Measurements from ENCODE around the gene CDH4.
"Not testable (repeated sequence)": the region's sequence is repeated elsewhere in the genome, so short reads cannot be mapped to it uniquely, and the experiment has no call there.

CDH4 gene

DNA sequence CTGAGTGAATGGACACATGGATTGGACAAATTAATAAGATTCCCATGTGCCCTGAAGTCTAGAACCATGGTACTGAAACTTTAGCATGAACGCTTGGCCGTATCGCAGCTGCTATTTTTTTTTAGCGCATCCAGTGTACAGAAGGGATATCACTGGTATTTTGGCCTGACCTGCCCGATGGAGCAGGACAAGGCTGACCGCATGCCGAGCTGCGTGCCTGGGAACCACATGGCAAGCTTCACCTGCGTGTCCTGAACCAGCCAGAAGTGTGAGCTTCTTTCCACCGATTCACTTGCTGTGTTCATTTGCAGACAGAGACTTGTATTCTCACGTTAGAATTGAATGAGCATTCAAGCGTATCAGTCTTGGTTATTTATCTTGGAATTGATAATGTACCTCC is 145.7 kb downstream of the CDH4 start:
- TF ChIP-seq, protein P1, sequence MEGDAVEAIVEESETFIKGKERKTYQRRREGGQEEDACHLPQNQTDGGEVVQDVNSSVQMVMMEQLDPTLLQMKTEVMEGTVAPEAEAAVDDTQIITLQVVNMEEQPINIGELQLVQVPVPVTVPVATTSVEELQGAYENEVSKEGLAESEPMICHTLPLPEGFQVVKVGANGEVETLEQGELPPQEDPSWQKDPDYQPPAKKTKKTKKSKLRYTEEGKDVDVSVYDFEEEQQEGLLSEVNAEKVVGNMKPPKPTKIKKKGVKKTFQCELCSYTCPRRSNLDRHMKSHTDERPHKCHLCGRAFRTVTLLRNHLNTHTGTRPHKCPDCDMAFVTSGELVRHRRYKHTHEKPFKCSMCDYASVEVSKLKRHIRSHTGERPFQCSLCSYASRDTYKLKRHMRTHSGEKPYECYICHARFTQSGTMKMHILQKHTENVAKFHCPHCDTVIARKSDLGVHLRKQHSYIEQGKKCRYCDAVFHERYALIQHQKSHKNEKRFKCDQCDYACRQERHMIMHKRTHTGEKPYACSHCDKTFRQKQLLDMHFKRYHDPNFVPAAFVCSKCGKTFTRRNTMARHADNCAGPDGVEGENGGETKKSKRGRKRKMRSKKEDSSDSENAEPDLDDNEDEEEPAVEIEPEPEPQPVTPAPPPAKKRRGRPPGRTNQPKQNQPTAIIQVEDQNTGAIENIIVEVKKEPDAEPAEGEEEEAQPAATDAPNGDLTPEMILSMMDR (conservative IDR thresholded peaks at IDR 0.05), result no peak
- TF ChIP-seq ZFX (IDR thresholded peaks at IDR 0.05), result no peak

GRCh38 chr20:61399433-61399832 is 147.4 kb downstream of the CDH4 start:
- H3K27ac ChIP-seq, result no peak overlapping the region
- TF ChIP-seq ZFX (IDR thresholded peaks at IDR 0.05), result no peak
- TF ChIP-seq, protein P1 (conservative IDR thresholded peaks at IDR 0.05), result no peak

More for the DNA sequence above, 145.7 kb downstream of the CDH4 start:
- H3K27ac ChIP-seq, result no peak overlapping the region

DNA sequence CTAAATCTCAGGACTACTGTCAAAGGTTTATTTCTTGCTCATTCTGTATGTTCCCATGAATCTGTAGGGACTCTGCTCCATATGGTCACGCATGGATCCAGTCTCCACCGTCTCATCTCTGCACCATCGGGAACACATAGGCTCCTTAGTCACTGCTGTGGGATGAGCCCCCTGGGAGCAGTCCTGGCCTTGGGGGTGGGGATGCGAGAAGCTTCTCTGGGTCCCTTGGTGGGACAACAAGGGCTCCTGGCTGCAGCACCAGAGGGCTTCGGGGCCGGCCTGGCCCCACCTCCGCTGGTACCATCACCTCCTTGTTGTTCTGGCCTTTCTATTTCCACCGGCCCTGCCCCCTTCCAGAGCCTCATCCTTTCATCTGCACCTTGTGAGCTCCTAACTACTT is 148.4 kb downstream of the CDH4 start:
- H3K27ac ChIP-seq, result no peak overlapping the region
- TF ChIP-seq, protein P1 (conservative IDR thresholded peaks at IDR 0.05), result no peak
- TF ChIP-seq ZFX (IDR thresholded peaks at IDR 0.05), result no peak

DNA sequence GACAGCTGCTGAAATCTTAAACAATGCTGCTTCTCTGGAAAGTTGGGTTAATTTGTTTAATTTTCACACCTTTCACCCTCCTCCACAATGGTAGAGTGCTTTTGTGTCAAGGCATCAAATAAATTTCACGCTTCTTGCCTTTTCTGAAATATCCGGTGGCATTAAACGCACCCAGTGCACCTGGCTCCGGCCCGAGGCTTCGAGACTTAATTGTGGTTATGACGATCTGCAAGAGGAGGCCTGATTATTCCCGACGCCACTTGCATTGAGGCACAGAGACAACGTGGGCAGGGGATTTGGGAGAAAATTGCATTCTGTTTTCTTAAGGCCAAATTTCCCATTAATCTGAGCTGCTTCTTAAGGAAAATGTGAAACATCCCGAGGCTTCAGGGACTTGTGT is 152.2 kb downstream of the CDH4 start:
- H3K27ac ChIP-seq, result no peak overlapping the region
- TF ChIP-seq, protein P1 (conservative IDR thresholded peaks at IDR 0.05), result no peak
- no peak for TF ChIP-seq ZFX (IDR thresholded peaks at IDR 0.05)

DNA sequence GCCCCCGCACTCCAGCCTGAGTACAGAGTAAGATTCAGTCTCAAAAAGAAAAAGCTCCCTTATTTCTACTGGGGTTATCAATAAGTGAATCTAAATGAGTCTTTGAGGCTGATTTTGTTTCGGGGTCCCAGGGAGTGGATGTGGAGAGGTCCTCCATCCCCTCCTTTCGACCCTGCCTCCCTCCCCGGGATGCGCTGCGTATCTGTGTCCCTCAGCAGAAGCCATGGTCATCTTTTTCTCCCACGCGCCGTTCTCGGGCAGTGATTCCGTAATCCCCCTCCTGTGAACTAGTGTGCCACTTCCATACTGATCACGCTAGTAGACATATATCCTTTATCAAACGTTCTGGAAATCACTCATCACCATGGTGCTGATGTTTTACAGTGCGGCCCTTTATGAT is 152.9 kb downstream of the CDH4 start:
- TF ChIP-seq ZFX (IDR thresholded peaks at IDR 0.05), result no peak
- TF ChIP-seq, protein P1 (conservative IDR thresholded peaks at IDR 0.05), result no peak
- no peak overlapping the region for H3K27ac ChIP-seq

DNA sequence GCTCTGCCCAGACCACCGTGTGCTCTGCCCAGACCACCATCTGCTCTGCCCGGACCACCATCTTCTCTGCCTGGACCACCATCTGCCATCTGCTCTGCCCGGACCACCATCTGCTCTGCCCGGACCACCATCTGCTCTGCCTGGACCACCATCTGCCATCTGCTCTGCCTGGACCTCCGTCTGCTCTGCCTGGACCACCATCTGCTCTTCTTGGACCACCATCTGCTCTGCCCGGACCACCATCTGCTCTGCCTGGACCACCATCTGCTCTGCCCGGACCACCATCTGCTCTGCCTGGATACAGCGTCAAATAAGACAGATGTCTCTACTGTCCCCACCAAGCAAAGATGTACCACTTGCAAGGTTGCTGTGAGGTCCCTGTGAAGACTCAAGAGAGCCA is 154.7 kb downstream of the CDH4 start:
- H3K27ac ChIP-seq, result not testable (repeated sequence)

- no peak overlapping the region for H3K27ac ChIP-seq
- TF ChIP-seq, protein P1 (conservative IDR thresholded peaks at IDR 0.05), result no peak
- no peak for TF ChIP-seq ZFX (IDR thresholded peaks at IDR 0.05)
Measured at GRCh38 chr20:61407561-61407960, 155.5 kb downstream of the CDH4 start.

- no peak overlapping the region for H3K27ac ChIP-seq
- no peak for TF ChIP-seq ZFX (IDR thresholded peaks at IDR 0.05)
- TF ChIP-seq, protein P1 (conservative IDR thresholded peaks at IDR 0.05), result no peak
Measured at GRCh38 chr20:61408951-61409740, 157.1 kb downstream of the CDH4 start.

Measured in C4-2B (cell line).